Measurements from ENCODE around the gene HMCN1.
A peak's percentile ranks its signal among the peaks of the same experiment; 100 is the strongest.
"Not testable (repeated sequence)": the region's sequence is repeated elsewhere in the genome, so short reads cannot be mapped to it uniquely, and the experiment has no call there.

HMCN1 gene

DNA sequence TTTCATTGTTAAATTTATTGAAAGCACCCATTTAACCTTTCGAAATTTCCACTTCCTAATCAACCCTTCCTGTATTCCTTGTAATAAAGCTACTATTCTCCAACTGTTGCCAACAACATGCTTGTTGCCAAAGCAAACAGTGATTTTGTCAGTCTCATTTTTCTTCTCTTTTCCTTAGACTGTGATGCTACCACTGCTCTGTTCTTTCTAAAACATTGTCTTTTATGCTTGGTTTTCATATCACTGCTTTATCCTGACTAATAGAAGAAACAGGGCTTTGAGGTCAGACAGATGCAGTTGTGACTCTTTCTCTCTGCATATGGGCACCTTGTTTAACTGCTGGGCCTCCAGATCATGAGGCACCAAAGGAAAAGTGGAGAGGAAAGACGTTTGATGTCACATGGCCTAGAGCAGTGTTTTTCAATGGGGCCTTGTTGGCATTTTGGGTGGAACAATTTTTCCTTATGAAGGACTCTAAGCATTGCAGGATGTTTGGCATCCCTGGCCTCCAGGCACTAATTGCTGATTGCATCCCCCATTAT, 56.1 kb downstream of the HMCN1 start:
- H3K4me3 ChIP-seq (ENCODE audit: low read depth, low read length), result no peak overlapping the region
- DNase-seq (ENCODE audit: low read depth), result peak; percentile 19

DNA sequence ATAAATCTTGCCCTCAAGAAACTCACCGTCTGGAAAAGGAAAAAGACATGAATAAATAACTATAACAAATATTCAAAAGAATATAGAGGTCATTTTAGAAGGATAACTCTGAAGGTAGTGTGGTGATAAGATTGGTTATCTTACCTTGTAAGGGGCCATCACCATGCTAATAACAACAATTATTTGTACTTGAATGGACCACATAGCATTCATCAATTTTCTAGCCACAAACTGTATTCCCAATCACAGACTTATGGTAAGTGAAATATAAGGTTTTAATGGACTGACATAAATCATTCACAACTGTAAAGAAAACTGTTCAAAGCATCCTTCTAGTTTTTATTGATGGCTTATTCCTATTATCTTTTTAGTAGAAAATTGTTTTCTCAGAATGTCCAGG, 57.8 kb downstream of the HMCN1 start:
- H3K4me3 ChIP-seq (ENCODE audit: low read depth, low read length), result no peak overlapping the region
- no peak for DNase-seq (ENCODE audit: low read depth)

DNA sequence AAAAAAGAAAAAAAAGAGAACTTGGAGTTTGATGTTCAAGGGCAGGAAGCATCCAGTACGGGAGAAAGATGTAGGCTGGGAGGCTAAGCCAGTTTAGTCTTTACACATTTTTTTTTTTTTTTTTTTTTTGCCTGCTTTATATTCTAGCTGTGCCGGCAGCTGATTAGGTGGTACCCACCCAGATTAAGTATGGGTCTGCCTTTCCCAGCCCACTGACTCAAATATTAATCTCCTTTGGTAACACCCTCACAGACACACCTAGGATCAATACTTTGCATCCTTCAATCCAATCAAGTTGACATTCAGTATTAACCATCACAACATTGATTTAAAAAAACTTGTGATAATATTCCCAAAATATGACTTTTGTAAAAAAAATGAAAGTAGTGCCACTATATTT, 60.3 kb downstream of the HMCN1 start:
- H3K4me3 ChIP-seq (ENCODE audit: low read depth, low read length); DNase-seq (ENCODE audit: low read depth): not testable (repeated sequence)

DNA sequence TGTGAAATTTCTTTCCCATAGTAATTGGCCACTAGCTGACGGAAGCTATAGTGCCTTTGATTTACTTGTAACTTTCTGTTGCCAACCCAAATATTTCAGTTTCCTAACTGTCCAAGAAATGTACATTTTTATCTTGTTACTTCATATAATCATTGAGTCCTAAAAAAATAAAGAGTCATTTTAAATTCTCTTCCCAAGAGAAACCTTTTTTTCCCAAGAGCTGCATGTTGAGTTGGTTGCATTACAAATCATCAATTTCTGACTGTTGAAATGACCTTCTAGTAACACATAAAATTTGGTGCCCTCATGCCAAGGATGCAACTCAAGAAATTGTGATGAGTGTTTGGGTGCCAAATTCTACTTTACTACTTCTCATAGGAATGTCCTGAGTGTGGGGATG, 61.0 kb downstream of the HMCN1 start:
- peak; percentile 81 for DNase-seq (ENCODE audit: low read depth)
- H3K4me3 ChIP-seq (ENCODE audit: low read depth, low read length), result no peak overlapping the region

DNA sequence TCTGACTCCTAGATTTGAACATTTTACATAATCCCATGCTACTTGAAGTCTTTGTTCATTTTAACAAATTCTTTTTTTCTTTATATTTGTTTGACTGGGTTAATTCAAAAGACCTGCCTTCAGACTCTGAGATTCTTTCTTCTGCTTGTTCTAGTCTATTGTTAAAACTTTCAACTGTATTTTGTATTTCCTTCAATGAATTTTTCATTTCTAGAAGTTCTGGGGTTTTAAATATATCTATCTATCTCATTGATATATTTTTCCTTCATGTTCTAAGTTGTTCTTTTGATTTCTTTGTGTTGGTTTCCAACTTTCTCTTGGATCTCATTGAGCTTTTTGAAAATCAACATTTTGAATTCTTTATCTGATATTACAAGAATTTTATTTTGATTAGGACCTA, 64.3 kb downstream of the HMCN1 start:
- no peak for DNase-seq (ENCODE audit: low read depth)
- no peak overlapping the region for H3K4me3 ChIP-seq (ENCODE audit: low read depth, low read length)

DNA sequence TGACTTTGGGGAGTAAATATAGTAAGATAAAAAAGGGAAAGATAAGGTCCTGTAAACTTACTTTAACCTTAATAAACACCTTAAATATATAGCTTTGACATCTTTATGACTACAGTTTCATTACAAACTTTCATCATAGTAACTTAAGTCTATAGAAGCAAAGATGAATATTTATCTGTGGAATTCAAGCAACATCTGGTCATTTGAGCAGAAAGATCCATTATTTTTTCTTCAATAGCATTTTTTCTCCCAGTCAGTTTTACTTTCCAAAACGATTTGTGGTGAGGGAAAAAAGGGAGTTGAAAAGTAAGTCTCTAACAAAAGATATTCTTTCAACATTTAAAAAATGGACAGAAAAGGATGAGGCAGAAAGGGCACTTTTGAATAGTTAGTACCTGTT, 69.0 kb downstream of the HMCN1 start:
- DNase-seq (ENCODE audit: low read depth), result no peak
- H3K4me3 ChIP-seq (ENCODE audit: low read depth, low read length), result no peak overlapping the region

DNA sequence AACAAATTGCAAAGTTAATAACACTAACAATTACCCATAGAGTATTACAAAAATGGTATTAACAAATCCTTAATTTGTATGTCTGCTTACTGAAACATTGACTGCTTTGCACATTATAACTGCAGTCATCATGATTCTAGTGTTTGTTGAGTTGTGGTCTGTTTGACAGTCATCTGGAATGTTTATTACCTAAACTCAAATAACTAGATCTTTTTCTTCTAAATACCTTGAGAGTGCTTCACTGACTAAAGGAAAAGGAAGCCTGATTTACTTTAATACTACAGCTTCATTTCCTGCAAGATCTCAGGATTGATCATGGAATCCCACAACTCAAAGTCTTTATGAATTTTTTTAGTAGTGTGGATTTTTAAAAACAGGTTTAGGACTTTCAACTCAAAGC, 70.0 kb downstream of the HMCN1 start:
- DNase-seq (ENCODE audit: low read depth), result no peak
- H3K4me3 ChIP-seq (ENCODE audit: low read depth, low read length), result no peak overlapping the region

DNA sequence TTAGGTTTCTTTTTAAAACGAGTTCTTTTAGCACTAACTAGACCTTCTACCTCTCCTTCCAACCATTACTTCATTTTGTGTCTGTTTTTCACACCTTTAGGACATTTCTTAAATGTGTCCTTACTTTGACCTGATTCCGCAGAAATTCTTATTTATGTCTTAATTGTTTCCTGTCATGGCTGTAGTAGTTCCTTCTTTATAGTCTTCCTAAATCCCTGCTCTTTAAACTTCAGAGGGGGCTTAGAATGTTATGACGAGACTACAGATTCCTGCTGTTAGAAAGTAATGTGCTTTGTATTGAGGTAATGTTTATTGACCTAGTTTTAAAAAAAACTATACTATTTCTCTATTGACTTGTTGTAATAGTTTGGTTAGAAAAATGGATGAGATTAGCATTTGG, 70.4 kb downstream of the HMCN1 start:
- no peak for DNase-seq (ENCODE audit: low read depth)
- H3K4me3 ChIP-seq (ENCODE audit: low read depth, low read length), result no peak overlapping the region

DNA sequence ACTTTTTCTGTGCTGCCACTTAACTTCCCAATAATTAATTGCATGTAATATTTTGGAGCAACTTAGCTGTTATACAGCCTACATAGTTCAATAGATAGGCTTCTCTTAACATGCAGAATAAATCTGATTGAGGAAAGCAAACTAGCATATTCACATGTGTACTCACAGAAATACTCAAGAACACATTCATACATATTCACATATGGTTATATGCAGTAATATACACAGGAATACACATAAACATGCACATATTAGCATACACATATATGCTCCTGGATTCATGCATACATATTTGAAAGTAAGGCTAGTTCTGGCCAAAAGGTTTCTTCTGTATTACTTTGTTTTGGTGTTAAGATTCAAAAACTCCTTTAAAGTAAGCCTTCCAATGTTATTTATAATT, 73.1 kb downstream of the HMCN1 start:
- no peak overlapping the region for H3K4me3 ChIP-seq (ENCODE audit: low read depth, low read length)
- no peak for DNase-seq (ENCODE audit: low read depth)

DNA sequence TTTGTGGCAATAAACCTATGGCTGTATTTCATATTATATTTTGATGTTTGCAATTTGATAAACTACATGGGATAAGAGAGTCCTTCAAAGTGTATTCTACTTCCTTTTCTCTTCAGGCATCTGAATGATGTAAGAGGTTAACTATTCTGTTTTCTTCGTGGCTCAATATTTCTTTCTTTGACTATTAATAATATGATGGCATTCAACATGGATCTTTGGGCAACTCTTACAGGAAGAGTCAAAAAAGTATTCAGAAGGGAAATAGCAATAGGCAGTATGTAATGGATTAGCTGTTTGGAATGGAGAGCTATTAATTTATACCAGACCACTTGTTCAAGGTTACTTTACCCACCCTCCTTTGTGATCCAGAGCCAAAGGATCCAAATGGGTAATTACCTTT, 74.4 kb downstream of the HMCN1 start:
- no peak for DNase-seq (ENCODE audit: low read depth)
- no peak overlapping the region for H3K4me3 ChIP-seq (ENCODE audit: low read depth, low read length)

DNA sequence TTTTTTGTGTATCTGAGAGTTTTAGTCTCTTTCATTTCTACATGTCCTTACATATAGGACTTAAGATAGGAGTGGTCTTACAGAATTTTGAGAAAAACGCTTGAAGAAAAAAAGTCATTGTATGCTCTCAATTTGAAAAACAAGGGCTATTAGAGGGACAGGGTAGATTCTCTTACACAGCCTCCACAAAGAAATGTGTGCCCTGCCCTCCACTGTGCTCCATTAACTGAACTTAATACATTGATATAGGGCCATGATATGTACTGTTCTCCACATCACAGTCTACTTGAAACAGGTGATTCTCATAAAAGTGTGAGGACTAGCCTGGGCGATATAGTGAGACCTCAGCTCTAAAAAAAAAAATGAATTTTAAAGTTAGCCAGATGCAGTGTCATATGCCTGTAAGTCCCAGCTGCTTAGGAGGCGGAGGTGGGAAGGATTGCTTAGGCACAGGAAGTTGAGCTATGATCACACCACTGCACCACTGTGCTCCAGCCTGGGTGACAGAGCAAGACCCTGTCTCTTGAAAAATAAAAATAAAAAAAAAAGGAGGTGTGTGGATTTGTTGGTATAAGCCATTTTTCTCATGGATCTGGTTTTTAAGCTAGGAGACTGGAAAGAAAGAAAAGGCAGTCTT, 77.0 kb downstream of the HMCN1 start:
- no peak for DNase-seq (ENCODE audit: low read depth)
- no peak overlapping the region for H3K4me3 ChIP-seq (ENCODE audit: low read depth, low read length)

DNA sequence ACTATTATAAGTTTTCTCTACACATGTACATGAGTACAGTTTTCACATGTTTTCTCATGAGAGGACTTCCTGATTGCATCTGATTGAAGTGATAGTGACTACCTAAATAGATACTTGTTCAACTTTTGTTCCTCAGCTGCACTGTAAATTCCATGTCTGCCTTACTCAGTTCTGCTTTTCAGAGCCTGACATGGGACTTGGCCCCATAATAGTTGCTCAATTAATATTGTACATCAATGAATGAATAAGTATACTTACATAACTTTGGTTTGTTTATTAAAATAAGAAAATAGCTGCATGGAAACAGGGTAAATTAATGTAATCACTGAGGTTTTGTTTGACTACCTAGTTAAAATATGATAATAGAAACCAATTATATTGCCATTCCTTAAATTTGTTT, 78.7 kb downstream of the HMCN1 start:
- H3K4me3 ChIP-seq (ENCODE audit: low read depth, low read length), result no peak overlapping the region
- DNase-seq (ENCODE audit: low read depth), result no peak

DNA sequence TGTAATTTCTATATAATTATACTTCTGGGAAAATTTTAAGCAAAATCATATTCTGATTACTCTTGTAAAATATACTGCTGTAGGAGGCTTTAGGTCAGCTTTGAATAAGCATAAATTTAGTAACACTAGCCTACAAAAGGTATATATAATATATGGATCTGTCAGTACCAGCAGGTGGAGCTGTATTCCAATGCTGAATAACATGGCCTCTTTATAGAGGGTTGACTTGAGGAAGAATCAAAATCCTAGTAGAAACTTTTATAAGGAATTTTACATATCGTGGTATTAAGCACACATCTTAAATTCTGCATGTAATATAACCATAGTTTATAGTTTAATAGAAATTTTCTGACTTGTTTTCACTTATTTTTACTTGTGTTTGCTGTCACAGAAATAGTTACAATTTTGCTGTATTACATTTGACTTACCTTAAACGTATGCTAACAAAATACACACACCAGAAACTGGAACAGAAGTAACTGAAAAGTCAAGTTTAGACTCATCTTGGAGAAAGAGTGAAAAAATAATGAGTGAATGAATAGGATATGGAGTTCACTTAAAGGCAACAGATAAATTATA, 79.3 kb downstream of the HMCN1 start:
- no peak overlapping the region for H3K4me3 ChIP-seq (ENCODE audit: low read depth, low read length)
- DNase-seq (ENCODE audit: low read depth), result no peak

DNA sequence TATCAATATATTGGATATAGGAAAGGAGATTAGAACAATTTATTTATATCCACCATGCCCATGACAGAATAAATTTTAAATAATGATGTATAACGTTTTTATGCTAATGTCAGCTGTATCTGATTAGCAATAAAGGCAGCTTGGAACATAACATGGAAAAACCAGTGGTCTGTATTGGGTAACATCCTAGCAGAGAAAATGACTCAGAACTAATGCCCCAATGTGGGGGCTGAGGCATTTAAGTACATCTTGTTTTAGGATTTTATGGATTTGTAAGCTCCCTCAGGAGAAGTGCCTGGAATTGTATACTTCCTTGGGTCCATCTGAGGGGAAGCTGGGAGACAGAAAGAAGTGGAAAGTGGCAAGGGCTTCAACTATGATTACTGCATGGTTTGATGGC, 82.3 kb downstream of the HMCN1 start:
- DNase-seq (ENCODE audit: low read depth), result peak; percentile 81
- H3K4me3 ChIP-seq (ENCODE audit: low read depth, low read length), result no peak overlapping the region

DNA sequence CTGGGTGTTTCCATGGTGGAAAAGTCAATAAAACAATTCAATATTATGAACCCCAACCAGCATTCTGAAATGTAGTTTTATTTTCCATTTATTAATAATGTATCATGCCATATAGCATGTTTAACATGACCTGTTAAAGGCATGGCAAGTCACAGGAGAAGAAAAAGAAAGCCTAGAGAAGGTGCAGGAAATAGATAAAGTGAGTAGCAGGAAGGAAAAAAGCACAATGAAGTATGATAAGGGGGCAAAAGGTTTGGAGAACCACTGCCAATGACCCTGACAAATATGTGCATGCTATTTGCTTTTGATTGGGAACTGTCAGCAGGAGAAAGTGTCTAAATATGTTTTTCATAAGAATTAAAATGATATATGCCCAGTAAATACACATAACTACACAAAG, 85.6 kb downstream of the HMCN1 start:
- no peak overlapping the region for H3K4me3 ChIP-seq (ENCODE audit: low read depth, low read length)
- DNase-seq (ENCODE audit: low read depth), result no peak

DNA sequence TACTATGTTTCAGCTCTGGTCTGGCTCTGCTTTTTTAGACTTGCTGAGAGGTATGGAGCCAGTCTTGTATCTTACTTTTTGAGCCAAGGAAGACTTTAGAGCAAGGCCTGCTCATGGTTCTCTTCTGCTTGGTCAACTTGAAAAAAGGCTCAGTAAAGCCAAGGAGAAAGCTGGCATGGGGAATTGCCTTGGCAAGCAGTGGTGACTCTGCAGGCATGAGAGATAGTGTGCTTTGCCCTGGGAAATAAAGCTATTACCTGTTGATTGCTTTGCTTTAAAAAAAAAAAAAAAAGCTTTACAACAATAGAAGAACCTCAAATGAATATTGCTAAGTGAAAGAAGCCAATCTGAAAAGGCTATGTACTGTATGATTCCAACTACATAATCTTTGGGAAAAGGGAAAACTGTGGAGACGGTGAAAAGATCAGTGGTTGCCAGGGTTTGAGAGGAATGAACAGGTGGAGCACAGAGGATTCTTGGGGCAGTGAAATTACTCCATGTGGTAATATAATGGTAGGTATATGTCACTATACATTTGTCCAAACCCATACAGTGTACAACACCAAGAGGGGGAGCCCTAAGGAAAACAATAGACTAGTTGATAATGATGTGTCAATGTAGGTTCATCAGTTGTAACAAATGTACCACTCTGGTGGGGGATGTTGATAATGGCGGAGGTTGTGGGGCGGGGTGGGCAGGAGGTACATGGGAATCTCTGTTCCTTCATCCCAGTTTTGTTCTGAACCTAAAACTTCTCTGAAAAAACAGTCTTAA, 87.6 kb downstream of the HMCN1 start:
- no peak for DNase-seq (ENCODE audit: low read depth)
- H3K4me3 ChIP-seq (ENCODE audit: low read depth, low read length), result no peak overlapping the region

DNA sequence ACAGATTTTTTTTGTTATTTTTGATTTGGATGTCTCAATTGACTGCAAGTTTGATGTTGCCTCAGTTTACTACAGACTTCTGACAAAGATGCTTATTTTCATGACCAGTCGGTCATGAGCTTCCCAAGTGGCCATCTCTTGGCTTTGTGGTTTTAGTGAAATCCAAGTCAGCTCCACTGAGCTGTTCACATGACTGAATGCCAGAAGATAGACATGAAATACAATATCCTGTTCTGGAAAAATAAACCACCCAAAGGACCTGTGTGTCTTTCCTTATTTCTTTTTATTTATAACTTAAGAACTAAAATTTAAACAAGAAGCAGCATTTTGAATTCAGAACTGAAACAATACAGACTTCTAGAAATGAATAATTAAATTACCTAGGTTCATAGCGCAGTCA, 89.3 kb downstream of the HMCN1 start:
- no peak overlapping the region for H3K4me3 ChIP-seq (ENCODE audit: low read depth, low read length)
- DNase-seq (ENCODE audit: low read depth), result peak; percentile 28

DNA sequence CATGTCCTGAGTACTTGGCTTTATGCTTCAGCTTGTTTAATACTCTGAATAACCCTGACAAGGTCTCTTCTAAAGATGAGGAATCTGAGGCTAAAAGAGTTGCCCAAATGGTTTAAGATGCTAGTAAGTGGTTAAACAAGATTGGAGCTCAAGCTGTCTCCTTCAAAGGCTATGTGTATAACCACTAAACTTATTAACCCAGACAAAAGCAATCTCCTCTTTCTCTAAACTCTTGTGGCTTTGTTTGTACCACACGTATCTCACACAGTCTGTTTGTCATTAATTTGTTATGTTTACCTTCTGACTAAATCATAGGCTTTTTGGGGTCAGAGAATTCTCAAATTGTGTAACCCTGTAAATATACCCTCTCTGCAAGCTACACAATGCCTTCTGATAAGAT, 89.9 kb downstream of the HMCN1 start:
- no peak overlapping the region for H3K4me3 ChIP-seq (ENCODE audit: low read depth, low read length)
- no peak for DNase-seq (ENCODE audit: low read depth)

DNA sequence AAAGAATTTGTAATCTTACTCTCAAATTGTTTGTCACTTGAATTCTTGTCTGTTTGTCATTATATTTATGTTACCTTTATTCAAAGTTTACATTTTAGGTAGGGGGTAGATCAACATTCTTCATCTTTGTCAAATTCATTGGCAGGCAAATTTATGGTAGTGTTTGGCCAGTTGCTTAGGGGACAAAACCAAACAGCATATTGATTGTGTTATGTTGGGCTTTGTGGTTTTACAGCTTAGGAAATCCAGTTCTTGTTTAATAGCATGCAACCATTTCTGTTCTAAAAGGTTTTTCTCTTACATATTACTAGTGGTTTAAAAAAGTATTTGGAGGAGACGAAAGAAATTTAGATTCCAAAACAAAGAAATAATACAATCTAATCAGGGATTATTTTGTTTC, 91.4 kb downstream of the HMCN1 start:
- no peak for DNase-seq (ENCODE audit: low read depth)
- no peak overlapping the region for H3K4me3 ChIP-seq (ENCODE audit: low read depth, low read length)

DNA sequence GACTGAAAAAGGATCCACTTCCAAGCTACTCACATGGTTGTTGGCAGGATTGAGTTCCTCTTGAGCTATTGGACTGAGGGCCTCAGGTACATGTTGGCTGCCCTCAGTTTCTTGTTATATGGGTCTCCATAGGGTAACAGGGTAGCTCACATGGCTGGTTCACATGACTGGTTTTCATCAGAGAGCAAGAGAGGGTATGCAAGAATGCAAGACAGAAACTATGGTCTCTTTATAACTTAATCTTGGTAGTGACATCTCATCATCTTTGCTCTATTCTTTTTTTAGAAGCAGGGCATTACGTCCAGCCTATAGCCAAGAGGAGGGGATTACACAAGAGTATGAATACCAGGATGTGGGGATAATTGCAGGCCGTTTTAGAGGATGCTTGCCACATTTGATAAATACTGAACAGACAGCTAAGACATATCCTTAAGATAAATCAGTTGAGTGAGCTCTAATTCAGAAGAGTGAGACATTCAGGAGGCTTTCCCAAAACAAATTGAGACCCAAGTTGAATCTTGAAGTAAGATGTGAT, 100.2 kb downstream of the HMCN1 start:
- no peak overlapping the region for H3K4me3 ChIP-seq (ENCODE audit: low read depth, low read length)
- no peak for DNase-seq (ENCODE audit: low read depth)

DNA sequence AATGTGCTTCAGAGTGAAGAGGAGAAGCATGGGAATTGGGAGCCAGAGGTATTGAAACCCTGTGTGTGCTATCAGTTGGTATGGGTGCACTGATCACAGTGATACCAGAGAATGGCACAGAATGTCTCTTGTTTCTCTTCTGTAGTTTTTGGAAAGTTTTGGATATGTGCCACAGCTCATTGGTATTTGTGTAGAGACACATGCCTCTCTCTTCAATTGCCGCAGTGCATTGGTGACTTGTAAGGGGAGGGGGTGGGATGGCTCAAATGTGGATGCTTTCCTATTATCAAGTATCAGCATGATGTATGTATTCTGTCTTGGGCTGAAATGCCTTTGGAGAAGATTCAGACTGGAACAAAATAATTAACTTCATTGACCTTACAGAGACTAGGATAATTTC, 101.0 kb downstream of the HMCN1 start:
- no peak for DNase-seq (ENCODE audit: low read depth)
- H3K4me3 ChIP-seq (ENCODE audit: low read depth, low read length), result no peak overlapping the region

Data from skeletal muscle cell (primary cell).